Fibroblast of skin of back (primary cell): ENCODE measurements around the gene MAP3K13.
"Not testable (repeated sequence)": the region's sequence is repeated elsewhere in the genome, so short reads cannot be mapped to it uniquely, and the experiment has no call there.

Experiments
- DNase-seq: peaks from one replicate; pipeline ENCODE4 v3.0.0-alpha.2; 2013

The MAP3K13 gene

DNA sequence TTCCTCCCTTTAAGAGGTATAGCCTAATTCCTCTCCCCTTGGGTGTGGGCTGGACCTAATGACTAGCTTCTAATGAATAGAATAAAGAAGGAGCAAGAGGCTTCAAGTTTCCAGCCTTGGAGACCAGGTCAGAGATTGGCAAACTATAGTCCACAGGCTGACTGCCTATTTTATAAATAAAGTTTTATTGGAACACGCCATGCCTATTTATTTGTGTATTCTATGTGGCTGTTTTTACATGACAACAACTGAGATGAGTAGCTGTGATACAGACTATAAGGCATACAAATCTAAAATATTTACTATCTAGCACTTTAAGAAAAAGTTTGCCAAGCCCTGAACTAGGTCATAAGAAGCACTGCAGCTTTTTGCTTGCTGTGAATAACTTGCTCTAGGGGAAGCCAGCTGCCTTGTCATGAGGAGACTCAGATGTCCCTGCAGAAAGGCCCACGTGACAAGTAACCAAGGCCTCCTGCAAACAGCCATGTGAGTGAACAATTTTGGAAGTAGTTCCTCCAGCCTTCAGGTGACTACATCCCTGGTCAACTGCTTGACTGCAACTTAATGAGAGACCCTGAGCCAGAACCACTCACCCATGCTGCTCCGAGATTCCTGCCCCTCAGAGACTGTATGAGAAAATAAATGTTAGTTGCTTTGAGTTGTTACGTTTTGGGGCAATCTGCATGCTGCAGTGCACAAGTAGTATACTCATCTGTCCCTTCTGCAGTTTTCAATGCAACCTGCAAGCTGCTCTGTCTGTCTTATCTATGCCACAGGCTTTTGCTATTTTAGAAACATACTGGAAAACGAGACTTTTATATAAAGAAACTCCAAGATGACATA is 21.1 kb upstream of the MAP3K13 start:
- no peak for DNase-seq

DNA sequence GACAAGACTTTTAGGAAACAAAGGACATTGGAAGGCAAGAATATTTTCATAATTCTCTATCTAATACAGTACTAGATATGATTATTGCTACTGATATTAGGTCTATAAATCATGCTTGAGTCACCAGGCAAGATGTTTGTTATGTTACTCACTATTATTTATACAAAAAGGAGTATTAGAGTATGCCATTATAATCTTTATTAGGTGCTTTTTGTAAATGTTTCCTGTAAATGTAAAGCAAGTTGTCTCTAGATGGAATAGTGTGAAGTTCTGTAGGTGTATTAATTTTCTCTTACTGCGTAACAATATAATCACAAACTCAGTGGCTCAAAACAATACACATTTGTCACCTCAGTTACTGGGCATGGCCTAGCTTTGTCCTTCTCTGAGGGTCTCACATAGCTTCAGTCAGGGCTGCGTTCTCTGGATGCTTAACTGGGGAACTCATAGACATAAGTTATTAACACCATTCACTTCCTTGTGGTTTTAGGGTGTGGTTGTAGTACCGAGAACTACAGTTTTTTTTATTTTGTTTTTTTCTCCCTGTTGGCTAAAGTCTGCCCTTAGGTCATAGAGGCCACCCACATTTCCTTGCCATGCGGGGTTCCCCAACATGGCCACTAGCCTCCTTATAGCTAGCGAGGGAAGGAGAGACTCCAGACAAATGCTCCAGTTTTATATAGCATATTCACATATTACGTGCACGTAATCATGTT is 20.3 kb upstream of the MAP3K13 start:
- DNase-seq, result no peak

DNA sequence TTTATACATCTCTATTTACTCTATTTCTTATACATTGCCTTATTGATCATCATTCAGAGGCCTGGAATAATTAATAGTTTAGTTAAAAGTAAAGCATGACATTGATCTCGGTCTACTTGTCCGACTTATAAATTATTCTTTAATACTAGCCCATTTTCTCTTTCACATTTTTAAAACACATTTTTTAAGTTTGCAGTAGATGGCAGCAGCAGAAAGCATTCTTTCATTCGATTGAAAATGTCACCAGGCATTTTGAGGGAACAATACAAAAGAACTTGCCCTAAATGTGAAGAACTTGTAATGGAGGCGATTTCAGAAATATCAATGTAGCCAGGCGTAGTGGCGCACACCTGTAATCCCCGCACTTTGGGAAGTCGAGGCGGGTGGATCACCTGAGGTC is 15.5 kb upstream of the MAP3K13 start:
- DNase-seq, result no peak

- DNase-seq, result no peak
Observed at GRCh38 chr3:185350841-185351240, 12.1 kb upstream of the MAP3K13 start.

DNA sequence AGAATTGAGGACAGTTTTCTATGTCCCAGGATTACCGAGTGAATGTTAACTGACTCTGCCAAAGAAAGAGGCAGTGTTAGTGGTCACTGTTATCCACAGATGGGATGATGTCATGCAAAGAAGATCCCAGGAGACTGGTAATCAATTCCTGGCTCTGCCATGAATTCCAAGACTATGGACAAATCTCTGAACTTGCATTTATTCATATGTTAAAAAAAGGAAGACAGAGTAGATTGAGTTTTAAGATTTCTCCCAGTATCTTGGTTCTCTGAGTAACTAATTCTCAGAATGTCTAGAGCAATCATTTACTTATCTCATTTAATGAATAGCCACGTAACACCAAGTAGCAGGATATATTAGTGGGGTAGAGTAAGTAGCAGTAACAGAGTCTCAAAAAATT is 11.5 kb upstream of the MAP3K13 start:
- DNase-seq, result peak; percentile 9

DNA sequence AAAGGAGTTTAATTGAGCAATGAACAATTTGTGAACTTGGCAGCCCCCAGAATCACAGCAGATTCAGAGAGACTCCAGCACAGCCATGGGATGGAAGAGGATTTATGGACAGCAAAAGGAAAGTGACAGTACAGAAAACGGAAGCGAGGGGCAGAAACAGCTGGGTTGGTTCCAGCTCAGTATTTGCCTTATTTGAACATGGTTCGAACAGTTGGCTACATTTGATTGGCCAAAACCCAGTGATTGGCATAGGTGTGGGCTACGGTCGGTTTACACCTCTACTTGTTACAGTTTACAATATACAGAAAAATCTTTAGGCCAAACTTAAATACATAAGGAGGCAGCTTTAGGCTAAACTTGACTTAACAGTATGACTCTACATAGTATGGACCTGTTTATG is 9.7 kb upstream of the MAP3K13 start:
- DNase-seq, result no peak

GRCh38 chr3:185353823-185354614 is 8.9 kb upstream of the MAP3K13 start:
- peak; percentile 61 for DNase-seq

- no peak for DNase-seq
Observed at GRCh38 chr3:185356499-185356898, 6.4 kb upstream of the MAP3K13 start.

DNA sequence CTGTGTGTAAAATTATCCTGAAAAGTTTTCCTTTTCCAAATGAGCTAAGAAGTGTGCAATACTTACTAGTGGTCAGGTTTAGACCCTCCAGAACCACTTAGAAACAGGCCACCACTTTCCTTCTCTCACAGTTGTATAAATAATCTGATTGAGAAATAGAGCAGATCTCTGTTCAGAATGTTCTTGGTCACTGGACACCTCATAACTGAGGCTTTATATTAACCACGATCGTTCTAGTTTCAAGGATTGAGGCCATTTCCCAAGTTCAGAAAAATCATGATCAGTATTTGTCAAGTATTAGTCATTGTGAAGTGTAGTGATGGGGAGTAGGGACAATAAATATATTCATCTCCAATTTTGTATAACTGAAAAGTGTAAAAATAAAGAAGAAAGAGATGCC is 1.0 kb upstream of the MAP3K13 start:
- DNase-seq, result peak; percentile 45

GRCh38 chr3:185363662-185364203 is 797 bp downstream of the MAP3K13 start:
- no peak for DNase-seq

DNA sequence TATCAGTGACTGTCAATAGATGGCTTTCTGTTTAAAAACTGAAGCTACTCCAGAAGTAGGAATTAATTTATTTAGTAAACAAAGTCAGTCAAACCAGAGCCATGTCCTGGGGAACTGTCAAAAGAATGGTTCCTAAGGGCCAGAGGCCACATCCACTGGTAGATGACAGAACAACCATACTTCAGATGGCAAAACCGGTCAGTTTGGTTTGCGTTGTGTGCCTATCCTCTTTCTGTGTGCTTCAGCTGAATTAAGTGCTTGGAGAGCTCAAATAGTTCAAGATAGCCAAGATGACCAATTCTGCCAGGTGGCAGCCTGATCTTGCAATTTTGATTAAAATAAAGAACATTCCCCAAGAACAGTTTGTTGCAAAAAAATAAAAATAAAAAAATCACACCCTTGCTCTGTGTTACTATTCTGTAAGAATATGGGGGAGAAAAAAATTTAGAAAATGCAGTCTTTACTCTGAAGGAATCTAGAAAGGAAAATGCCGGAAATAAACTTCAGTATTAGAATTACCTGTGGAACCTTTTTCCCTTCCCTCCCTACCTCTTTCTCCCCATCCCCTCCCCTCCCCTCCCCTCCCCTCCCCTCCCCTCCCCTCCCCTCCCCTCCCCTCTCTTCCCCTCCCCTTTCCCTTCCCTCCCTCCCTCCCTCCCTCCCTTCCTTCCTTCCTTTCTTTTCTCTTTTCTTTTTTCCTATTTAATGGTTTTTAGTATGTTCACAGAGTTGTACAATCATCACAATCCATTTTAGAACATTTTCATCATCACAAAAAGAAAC is 2.5 kb downstream of the MAP3K13 start:
- no peak for DNase-seq

DNA sequence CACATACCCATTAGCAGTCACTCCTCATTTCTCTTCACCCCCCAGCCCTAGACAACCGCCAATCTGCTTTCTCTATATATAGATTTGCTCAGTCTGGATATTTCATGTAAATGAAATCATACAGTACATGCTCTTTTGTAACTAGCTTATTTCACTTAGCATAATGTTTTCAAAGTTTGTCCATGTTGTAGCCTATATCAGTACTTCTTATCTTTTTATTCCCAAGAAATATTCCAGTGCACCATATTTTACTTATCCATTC is 3.1 kb downstream of the MAP3K13 start:
- DNase-seq, result no peak

DNA sequence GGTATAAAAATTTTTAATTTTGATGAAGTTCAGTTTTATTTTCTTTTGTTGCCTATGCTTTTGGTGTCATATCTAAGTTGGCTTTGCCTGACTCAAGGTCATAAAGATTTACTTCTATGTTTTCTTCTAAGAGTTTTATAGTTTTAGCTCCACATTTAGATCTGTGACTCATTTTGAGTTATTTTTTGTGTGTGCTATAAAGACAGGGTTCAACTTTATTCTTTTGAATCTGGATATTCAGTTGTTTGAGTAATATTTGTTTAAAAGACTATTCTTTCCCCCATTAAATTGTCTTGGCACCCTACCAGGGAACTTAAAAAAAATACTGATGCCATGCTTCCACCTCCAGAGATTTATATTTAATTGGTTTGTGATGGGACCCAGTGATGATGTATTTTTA is 4.0 kb downstream of the MAP3K13 start:
- DNase-seq, result no peak

DNA sequence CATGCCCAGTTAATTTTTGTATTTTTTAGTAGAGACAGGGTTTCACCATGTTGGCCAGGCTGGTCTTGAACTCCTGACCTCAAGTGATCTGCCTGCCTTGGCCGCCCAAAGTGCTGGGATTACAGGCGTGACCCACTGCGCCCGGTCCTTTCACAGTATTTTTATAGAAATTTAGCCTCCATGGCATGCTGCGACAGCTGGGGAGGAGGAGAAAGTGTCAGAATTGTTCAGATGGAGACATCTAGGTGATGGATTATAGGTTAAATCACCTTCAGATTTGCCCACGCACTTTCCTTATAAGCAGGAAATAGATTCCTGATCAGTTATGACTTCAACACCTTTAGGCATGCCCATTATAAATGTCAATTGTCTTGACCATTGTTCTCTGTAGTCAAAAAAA is 7.4 kb downstream of the MAP3K13 start:
- DNase-seq, result not testable (repeated sequence)

GRCh38 chr3:185371306-185372074 is 8.6 kb downstream of the MAP3K13 start:
- DNase-seq, result no peak

DNA sequence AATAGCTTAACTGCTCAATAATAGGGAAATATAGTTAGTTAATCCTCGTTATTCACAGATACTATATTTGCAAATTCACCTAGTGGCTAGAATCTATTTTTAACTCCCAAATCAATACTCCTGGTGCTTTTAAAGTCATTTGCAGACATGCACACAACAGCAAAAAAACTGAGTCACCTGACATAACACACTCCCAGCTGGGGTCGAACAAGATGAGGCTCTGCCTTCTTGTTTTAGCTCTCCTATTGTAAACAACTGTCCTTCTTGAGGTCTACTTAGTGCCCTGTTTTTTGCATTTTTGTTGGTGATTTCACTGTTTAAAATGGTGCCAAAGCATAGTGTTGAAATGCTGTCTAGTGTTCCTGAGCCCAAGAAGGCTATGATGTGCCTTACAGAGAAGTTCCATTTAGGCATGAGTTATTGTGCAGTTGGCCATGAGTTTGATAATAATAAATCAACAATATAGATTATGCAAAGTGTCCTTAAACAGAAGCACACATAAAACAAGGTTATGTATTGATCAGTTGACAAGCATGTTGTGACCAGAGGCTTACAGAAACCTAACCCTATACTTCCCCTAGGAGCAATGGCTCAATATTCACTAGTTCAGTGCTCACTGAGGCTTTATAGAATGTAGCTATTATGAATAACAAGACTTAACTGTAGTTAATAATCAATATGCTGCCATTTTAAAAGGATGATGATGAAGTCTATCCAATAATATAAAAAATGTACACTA is 18.6 kb downstream of the MAP3K13 start:
- no peak for DNase-seq

GRCh38 chr3:185382154-185382553 is 19.2 kb downstream of the MAP3K13 start:
- no peak for DNase-seq

GRCh38 chr3:185386515-185386914 is 23.6 kb downstream of the MAP3K13 start:
- not testable (repeated sequence) for DNase-seq

DNA sequence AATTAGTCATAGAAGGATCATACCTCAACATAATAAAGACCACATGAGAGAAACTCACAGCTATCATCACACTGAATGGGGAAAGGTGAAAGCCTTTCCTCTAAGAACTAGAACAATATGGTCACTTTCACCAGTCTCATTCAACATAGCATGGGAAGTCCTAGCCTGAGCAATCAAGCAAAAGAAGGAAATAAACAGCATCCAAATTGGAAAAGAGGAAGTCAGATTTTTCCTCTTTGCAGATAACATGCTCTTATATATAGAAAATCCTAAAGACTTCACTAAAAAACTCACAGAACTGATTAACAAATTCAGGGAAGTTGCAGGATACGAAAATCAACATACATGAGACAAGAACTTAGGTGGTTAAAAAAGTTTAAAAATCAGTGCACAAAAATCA is 24.7 kb downstream of the MAP3K13 start:
- no peak for DNase-seq

GRCh38 chr3:185393055-185393454 is 30.1 kb downstream of the MAP3K13 start:
- no peak for DNase-seq

GRCh38 chr3:185397676-185398075 is 34.7 kb downstream of the MAP3K13 start:
- DNase-seq, result no peak
